ENCODE data around the gene SSC4D. TPM values are rescaled to one million over a fixed set of nuclear protein-coding genes. Genes with fewer than 3 reads are reported as not detected.

SSC4D gene
- total RNA-seq, 1 donor from 2014 or later: 0.99 TPM

DNA sequence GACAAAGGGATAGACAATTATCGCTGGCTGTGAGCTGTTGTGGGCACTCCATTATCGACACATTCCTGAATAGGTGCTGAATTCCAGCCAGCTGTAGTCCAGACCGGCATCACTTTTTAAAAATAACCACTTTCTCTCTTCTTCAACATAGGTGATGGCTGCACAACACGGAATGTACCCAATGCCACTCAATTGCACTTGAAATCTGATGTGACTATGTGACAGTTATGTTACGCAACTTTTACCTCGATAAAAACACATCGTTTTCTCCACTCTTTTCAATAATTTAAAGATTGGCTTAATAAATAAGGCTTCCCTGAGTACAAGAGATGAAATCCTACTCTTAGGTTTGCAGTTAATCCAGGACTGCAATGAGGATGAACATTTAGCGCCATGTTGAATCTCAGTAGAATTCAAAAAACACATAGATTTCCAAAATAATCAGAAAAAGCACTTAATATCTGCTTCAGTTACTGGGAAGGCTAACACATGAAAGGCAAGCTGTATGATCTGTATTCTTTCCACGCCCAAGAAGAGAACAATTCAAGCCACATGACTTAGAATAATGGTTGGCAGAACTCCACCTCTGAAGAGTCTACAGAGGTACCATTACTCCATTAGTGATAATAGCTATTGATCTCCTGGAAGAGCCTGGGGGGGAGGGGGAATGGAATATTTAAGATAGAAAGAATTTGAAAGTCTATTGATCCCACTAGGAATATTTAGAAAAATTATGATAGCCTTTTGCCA, 54.3 kb downstream of the SSC4D start:
- Histone ChIP-seq H3K27ac (replicated peaks) (peak overlapping the region; percentile 99), H3K4me3 (peak overlapping the region; percentile 92)
- TF ChIP-seq, protein P1, sequence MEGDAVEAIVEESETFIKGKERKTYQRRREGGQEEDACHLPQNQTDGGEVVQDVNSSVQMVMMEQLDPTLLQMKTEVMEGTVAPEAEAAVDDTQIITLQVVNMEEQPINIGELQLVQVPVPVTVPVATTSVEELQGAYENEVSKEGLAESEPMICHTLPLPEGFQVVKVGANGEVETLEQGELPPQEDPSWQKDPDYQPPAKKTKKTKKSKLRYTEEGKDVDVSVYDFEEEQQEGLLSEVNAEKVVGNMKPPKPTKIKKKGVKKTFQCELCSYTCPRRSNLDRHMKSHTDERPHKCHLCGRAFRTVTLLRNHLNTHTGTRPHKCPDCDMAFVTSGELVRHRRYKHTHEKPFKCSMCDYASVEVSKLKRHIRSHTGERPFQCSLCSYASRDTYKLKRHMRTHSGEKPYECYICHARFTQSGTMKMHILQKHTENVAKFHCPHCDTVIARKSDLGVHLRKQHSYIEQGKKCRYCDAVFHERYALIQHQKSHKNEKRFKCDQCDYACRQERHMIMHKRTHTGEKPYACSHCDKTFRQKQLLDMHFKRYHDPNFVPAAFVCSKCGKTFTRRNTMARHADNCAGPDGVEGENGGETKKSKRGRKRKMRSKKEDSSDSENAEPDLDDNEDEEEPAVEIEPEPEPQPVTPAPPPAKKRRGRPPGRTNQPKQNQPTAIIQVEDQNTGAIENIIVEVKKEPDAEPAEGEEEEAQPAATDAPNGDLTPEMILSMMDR (IDR thresholded peaks at IDR 0.05; ENCODE audit: borderline replicate concordance): no peak

DNA sequence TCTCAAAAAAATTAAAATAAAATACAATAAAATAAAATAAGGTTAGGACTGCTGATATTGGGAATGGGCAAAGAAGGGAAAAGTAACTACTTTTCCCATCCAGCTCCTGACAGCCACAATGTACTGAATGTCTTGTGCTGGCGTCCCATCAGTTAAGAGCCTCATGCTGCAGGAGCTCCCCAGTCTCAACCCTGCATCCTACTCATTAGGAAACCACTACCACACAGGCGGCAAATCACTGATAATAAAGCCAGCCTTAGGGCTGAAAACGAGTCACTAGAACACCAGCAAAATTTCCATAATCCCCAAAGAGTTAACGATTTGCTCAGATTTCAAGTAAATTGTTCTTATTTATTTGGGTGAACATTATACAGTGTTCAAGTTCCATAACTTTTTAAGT, 55.0 kb downstream of the SSC4D start:
- Histone ChIP-seq H3K4me1 (peaks cover 92% of the 10 kb centered on the region), H3K27me3 (ENCODE audit: low read depth) (no peaks in the 10 kb centered on the region), H3K4me3 (peak overlapping the region; percentile 92), H3K9me3 (replicated peaks) (no peaks in the 10 kb centered on the region), H3K27ac (replicated peaks) (peak overlapping the region; percentile 99), H3K36me3 (peaks cover 24% of the 10 kb centered on the region)
- TF ChIP-seq, protein P1 (IDR thresholded peaks at IDR 0.05; ENCODE audit: borderline replicate concordance): no peak
- no peak for DNase-seq
- intact Hi-C loops (cut with micrococcal nuclease): no loop called here

More for the DNA sequence above, 54.3 kb downstream of the SSC4D start:
- no peaks in the 10 kb centered on the region for H3K27me3 ChIP-seq (ENCODE audit: low read depth)
- intact Hi-C loops (cut with micrococcal nuclease): loop anchor here (5.0 kb wide), 1 partner anchor 33 kb away; no protein-coding TSS in a partner anchor
- no peaks in the 10 kb centered on the region for H3K9me3 ChIP-seq (replicated peaks)
- peaks cover 92% of the 10 kb centered on the region for H3K4me1 ChIP-seq
- peaks cover 17% of the 10 kb centered on the region for H3K36me3 ChIP-seq
- no peak for DNase-seq

DNA sequence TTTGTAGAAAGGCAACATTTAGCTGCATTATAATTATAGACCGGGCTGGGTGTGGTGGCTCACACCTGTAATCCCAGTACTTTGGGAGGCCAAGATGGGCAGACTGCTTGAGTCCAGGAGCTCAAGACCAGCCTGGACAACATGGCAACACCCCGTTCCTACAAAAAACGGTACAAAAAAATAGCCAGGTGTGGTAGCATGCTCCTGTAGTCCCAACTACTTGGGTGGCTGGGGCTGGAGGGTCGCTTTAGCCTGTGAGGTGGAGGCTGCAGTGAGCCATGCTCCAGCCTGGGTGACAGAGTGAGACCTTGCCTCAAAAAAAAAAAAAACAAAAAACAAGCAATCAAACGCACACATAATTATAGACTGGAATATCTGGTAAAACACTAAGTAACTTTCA, 55.8 kb downstream of the SSC4D start:
- H3K27ac ChIP-seq (replicated peaks): peak overlapping the region; percentile 99
- TF ChIP-seq, protein P1 (IDR thresholded peaks at IDR 0.05; ENCODE audit: borderline replicate concordance): no peak
- no peaks in the 10 kb centered on the region for H3K27me3 ChIP-seq (ENCODE audit: low read depth)
- peaks cover 96% of the 10 kb centered on the region for H3K4me1 ChIP-seq
- intact Hi-C loops (cut with micrococcal nuclease): no loop called here
- peak overlapping the region; percentile 92 for H3K4me3 ChIP-seq
- no peak for DNase-seq
- peaks cover 30% of the 10 kb centered on the region for H3K36me3 ChIP-seq
- no peaks in the 10 kb centered on the region for H3K9me3 ChIP-seq (replicated peaks)

DNA sequence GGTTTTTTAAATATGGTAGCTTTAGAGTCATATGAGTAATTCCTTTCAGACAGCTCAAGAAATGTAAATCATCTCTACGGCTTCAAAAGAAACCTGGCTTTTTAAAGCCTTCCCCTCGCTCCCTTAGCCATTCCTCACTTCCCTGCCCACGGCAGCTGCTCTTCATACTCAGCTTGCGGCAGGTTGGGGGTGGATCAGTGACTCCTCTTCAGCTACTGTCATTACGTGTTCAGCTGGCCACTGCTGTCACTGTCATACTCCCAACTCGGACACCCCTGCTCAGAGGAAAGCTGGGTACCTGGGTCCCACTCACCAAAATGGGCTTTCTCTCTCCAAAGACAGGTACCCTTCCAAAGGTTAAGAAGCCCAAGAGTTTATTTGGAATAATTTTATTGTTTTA, 57.3 kb downstream of the SSC4D start:
- intact Hi-C loops (cut with micrococcal nuclease): no loop called here
- H3K27me3 ChIP-seq (ENCODE audit: low read depth): no peaks in the 10 kb centered on the region
- H3K27ac ChIP-seq (replicated peaks): peak overlapping the region; percentile 99
- peak overlapping the region; percentile 9 for H3K4me3 ChIP-seq
- H3K36me3 ChIP-seq: peaks cover 43% of the 10 kb centered on the region
- peaks cover 98% of the 10 kb centered on the region for H3K4me1 ChIP-seq
- TF ChIP-seq, protein P1 (IDR thresholded peaks at IDR 0.05; ENCODE audit: borderline replicate concordance): no peak
- DNase-seq: no peak
- no peaks in the 10 kb centered on the region for H3K9me3 ChIP-seq (replicated peaks)

DNA sequence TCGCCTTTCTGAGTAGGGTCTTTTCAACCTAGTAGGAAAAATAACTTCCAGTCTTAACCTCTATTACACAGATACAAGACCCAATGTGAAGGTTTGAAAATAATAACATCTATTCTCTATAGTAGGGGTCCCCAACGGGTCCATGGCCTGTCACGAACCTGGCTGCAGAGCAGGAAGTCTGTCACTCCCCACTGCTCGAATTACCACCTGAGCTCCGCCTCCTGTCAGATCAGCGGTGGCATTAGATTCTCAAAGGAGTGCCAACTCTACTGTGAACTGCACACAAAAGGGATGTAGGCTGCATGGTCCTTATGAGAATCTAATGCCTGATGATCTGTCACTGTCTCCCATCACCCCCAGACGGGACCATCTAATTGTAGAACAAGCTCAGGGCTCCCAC, 58.1 kb downstream of the SSC4D start:
- peaks cover 47% of the 10 kb centered on the region for H3K36me3 ChIP-seq
- intact Hi-C loops (cut with micrococcal nuclease): no loop called here
- no peak for DNase-seq
- peaks cover 98% of the 10 kb centered on the region for H3K4me1 ChIP-seq
- TF ChIP-seq, protein P1 (IDR thresholded peaks at IDR 0.05; ENCODE audit: borderline replicate concordance): no peak
- peak overlapping the region; percentile 99 for H3K27ac ChIP-seq (replicated peaks)
- no peak overlapping the region for H3K4me3 ChIP-seq
- H3K27me3 ChIP-seq (ENCODE audit: low read depth): no peaks in the 10 kb centered on the region
- no peaks in the 10 kb centered on the region for H3K9me3 ChIP-seq (replicated peaks)

Measured in left ventricle myocardium inferior (tissue), 1 donor.